ENCODE data around the gene LSM4. TPM values are rescaled to one million over a fixed set of nuclear protein-coding genes. Genes with fewer than 3 reads are reported as not detected.
A peak's percentile ranks its signal among the peaks of the same experiment; 100 is the strongest.

Gene LSM4
- total and polyA plus RNA-seq, 2 of the 13 experiments (the other 11 are each of a cell fraction or from before 2014, with no cell fraction given): 65.8 to 166 TPM

GRCh38 chr19:18289471-18290301, 33.2 kb downstream of the LSM4 start:
- 0 out of 2 replicates have a peak overlapping the region, but pooled peaks have one; percentile 29 for H3K9ac ChIP-seq (ENCODE audit: insufficient read depth, low read depth, low read length)
- no peaks in the 10 kb centered on the region for H3K79me2 ChIP-seq (ENCODE audit: insufficient read depth, low read length)
- peaks cover 93% of the 10 kb centered on the region for H3K4me1 ChIP-seq (ENCODE audit: insufficient read depth, low read length)
- no peak overlapping the region for H3K4me2 ChIP-seq (ENCODE audit: low read depth, low read length)
- BruUV-seq (replicated peaks): no TSS peak
- H3K27me3 ChIP-seq (ENCODE audit: control insufficient read depth in 1 of 2, insufficient read depth in 2 of 2, low read length in 2 of 2): no peaks in the 10 kb centered on the region
- no peaks in the 10 kb centered on the region for H4K20me1 ChIP-seq (ENCODE audit: insufficient read depth, low read length)
- DNase-seq (ENCODE audit: low spot score) (no peak), ATAC-seq (no peak), FAIRE-seq (no peak)
- H2AFZ ChIP-seq (ENCODE audit: low read length): no peak overlapping the region
- intact Hi-C loops (cut with micrococcal nuclease; ENCODE audit: unreplicated experiment) (loop anchor here (10.0 kb wide), 1 partner anchor 235 kb away; the partner anchor contains the start of gene ELL), in situ Hi-C loops (cut with HindIII; ENCODE audit: extremely low pct_ligation_motif_present, low pct_unique_long_range_greater_than_20kb) (no loop called here)
- H3K9me3 ChIP-seq (ENCODE audit: low read length): no peaks in the 10 kb centered on the region
- WGBS (ENCODE audit: low lambda C conversion rate): 55% methylated on average over 12 of the region's 12 CpGs
- H3K4me3 ChIP-seq (replicated peaks in 1 of 3; ENCODE audit: insufficient read depth in 1 of 3, low read depth in 2 of 3, low read length in 3 of 3): no peak overlapping the region
- no peaks in the 10 kb centered on the region for H3K36me3 ChIP-seq (replicated peaks in 1 of 2; ENCODE audit: control insufficient read depth in 1 of 2, insufficient read depth in 2 of 2, low read length in 2 of 2)
- CTCF ChIA-PET (ENCODE audit: low intra/inter-chr PET ratio, low total read pairs): no interaction called here
- no peak for TF ChIP-seq POLR2A (IDR thresholded peaks at IDR 0.05; ENCODE audit: insufficient read depth in 1 of 2, low read depth in 2 of 2, low read length in 2 of 2)
- TF ChIP-seq ZFP36 (IDR thresholded peaks at IDR 0.05; ENCODE audit: borderline replicate concordance, low read depth, low read length, partially characterized antibody): no peak
- TF ChIP-seq JUND (CRISPR knock-in tag; IDR thresholded peaks at IDR 0.05): no peak
- no peak for TF ChIP-seq GABPA (IDR thresholded peaks at IDR 0.05; ENCODE audit: low read depth, low read length)
- TF ChIP-seq GABPA (CRISPR knock-in tag; IDR thresholded peaks at IDR 0.05; ENCODE audit: low read depth): no peak
- TF ChIP-seq ZNF574 (CRISPR knock-in tag; IDR thresholded peaks at IDR 0.05): no peak
- TF ChIP-seq E2F1 (CRISPR knock-in tag; IDR thresholded peaks at IDR 0.05): no peak
- no peak for TF ChIP-seq SP5 (CRISPR knock-in tag; IDR thresholded peaks at IDR 0.05; ENCODE audit: borderline replicate concordance, low read depth)
- no peak for TF ChIP-seq TBX3 (IDR thresholded peaks at IDR 0.05; ENCODE audit: borderline replicate concordance)
- no peak for TF ChIP-seq RCOR2 (CRISPR knock-in tag; IDR thresholded peaks at IDR 0.05)
- POLR2A ChIA-PET: no interaction called here
- H3K27ac ChIP-seq (ENCODE audit: extremely low read length, insufficient read depth, low read length): no peak overlapping the region
